ENCODE measurements around the gene PTPRM.

The PTPRM gene

GRCh38 chr18:7872569-7872968 lies 305.5 kb downstream of the PTPRM start:
- TF ChIP-seq CTCF (IDR thresholded peaks at IDR 0.05) = no peak
- H3K27ac ChIP-seq = no peak overlapping the region
- no peaks in the 10 kb centered on the region for H3K9me3 ChIP-seq
- H3K27me3 ChIP-seq = no peaks in the 10 kb centered on the region
- H3K36me3 ChIP-seq = no peaks in the 10 kb centered on the region
- no peaks in the 10 kb centered on the region for H3K4me1 ChIP-seq (ENCODE audit: control insufficient read depth in 1 of 2, insufficient read depth in 1 of 2, low read depth in 1 of 2, low read length in 1 of 2)
- H3K4me3 ChIP-seq (ENCODE audit: low read depth in 1 of 2, low read length in 1 of 2) = no peak overlapping the region

- Histone ChIP-seq H3K36me3 (no peaks in the 10 kb centered on the region), H3K9me3 (no peaks in the 10 kb centered on the region), H3K4me1 (ENCODE audit: control insufficient read depth in 1 of 2, insufficient read depth in 1 of 2, low read depth in 1 of 2, low read length in 1 of 2) (no peaks in the 10 kb centered on the region), H3K27me3 (no peaks in the 10 kb centered on the region), H3K4me3 (ENCODE audit: low read depth in 1 of 2, low read length in 1 of 2) (no peak overlapping the region), H3K27ac (no peak overlapping the region)
- TF ChIP-seq CTCF (IDR thresholded peaks at IDR 0.05) = no peak
Measured at GRCh38 chr18:7873316-7873715, 306.2 kb downstream of the PTPRM start.

- Histone ChIP-seq H3K4me1 (ENCODE audit: control insufficient read depth in 1 of 2, insufficient read depth in 1 of 2, low read depth in 1 of 2, low read length in 1 of 2) (no peaks in the 10 kb centered on the region), H3K36me3 (no peaks in the 10 kb centered on the region), H3K4me3 (ENCODE audit: low read depth in 1 of 2, low read length in 1 of 2) (no peak overlapping the region), H3K9me3 (no peaks in the 10 kb centered on the region), H3K27ac (no peak overlapping the region), H3K27me3 (no peaks in the 10 kb centered on the region)
- TF ChIP-seq CTCF (IDR thresholded peaks at IDR 0.05) = no peak
Measured at GRCh38 chr18:7876354-7877104, 309.4 kb downstream of the PTPRM start.

- no peak for TF ChIP-seq CTCF (IDR thresholded peaks at IDR 0.05)
- no peaks in the 10 kb centered on the region for H3K9me3 ChIP-seq
- H3K36me3 ChIP-seq = no peaks in the 10 kb centered on the region
- no peak overlapping the region for H3K27ac ChIP-seq
- no peaks in the 10 kb centered on the region for H3K4me1 ChIP-seq (ENCODE audit: control insufficient read depth in 1 of 2, insufficient read depth in 1 of 2, low read depth in 1 of 2, low read length in 1 of 2)
- no peaks in the 10 kb centered on the region for H3K27me3 ChIP-seq
- no peak overlapping the region for H3K4me3 ChIP-seq (ENCODE audit: low read depth in 1 of 2, low read length in 1 of 2)
Measured at GRCh38 chr18:7877609-7878008, 310.5 kb downstream of the PTPRM start.

- H3K4me3 ChIP-seq (ENCODE audit: low read depth in 1 of 2, low read length in 1 of 2) = no peak overlapping the region
- no peaks in the 10 kb centered on the region for H3K9me3 ChIP-seq
- no peak for TF ChIP-seq CTCF (IDR thresholded peaks at IDR 0.05)
- no peaks in the 10 kb centered on the region for H3K4me1 ChIP-seq (ENCODE audit: control insufficient read depth in 1 of 2, insufficient read depth in 1 of 2, low read depth in 1 of 2, low read length in 1 of 2)
- H3K27me3 ChIP-seq = no peaks in the 10 kb centered on the region
- H3K36me3 ChIP-seq = no peaks in the 10 kb centered on the region
- no peak overlapping the region for H3K27ac ChIP-seq
Measured at GRCh38 chr18:7878265-7879211, 311.4 kb downstream of the PTPRM start.

Data from neutrophil (primary cell).